Stomach (tissue), 4 donors: Measurements from ENCODE around the gene RREB1.

Source experiments
- EP300 ChIP-seq: sonication (generic); formaldehyde crosslinking; IDR thresholded peaks from one replicate; pipeline ENCODE4 v1.6.1; 2017; ENCODE audit warnings: antibody characterized with exemption
- POLR2A ChIP-seq, 4 donors: fragments of 450-650 bp; IDR thresholded peaks; one replicate each; pipeline ENCODE4 v1.6.1; 2016; ENCODE audit warnings: antibody characterized with exemption in 4 of 4, control low read depth in 2 of 4, mild to moderate bottlenecking in 1 of 4, moderate library complexity in 1 of 4
- POLR2AphosphoS5 ChIP-seq, 3 donors: sonication (generic); formaldehyde crosslinking; IDR thresholded peaks; one replicate each; pipeline ENCODE4 v1.6.1; 2016; ENCODE audit warnings: antibody characterized with exemption in 3 of 3
- TF ChIP-seq, protein P1 (sequence below), 7 experiments: fragments of 450-650 bp in 4 of 7; fragments of 200-600 bp in 3 of 7; sonication (generic) in 3 of 7; IDR thresholded peaks; one replicate each; pipeline ENCODE4 v1.5.1; 2016 to 2019; ENCODE audit warnings: antibody characterized with exemption in 7 of 7, control low read depth in 2 of 7, mild to moderate bottlenecking in 1 of 7

DNA sequence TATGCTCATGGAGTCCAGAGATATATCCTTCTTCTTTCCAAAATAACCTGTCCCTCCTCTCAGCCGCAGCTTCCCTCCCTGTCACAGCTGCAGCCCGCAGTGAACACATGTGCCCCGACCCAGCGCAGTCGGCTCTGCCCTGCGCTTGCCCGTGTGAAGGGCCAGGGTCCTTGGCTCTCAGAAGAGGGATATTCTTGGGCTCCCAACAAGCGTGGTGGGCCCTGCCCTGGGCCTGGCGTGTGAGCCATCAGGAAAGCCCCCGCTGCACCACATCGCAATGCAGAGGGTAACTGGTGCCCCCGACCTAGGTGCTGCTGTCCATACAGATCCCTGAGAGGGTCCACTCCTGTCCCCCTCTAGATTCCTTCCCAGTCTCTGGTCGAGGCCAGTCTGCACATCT, 140.1 kb downstream of the RREB1 start:
- TF ChIP-seq, protein P1, sequence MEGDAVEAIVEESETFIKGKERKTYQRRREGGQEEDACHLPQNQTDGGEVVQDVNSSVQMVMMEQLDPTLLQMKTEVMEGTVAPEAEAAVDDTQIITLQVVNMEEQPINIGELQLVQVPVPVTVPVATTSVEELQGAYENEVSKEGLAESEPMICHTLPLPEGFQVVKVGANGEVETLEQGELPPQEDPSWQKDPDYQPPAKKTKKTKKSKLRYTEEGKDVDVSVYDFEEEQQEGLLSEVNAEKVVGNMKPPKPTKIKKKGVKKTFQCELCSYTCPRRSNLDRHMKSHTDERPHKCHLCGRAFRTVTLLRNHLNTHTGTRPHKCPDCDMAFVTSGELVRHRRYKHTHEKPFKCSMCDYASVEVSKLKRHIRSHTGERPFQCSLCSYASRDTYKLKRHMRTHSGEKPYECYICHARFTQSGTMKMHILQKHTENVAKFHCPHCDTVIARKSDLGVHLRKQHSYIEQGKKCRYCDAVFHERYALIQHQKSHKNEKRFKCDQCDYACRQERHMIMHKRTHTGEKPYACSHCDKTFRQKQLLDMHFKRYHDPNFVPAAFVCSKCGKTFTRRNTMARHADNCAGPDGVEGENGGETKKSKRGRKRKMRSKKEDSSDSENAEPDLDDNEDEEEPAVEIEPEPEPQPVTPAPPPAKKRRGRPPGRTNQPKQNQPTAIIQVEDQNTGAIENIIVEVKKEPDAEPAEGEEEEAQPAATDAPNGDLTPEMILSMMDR (IDR thresholded peaks at IDR 0.05): no peak
- TF ChIP-seq POLR2A (IDR thresholded peaks at IDR 0.05): no peak
- TF ChIP-seq POLR2AphosphoS5 (IDR thresholded peaks at IDR 0.05): no peak
- TF ChIP-seq EP300: no peak
